IMR-90 (cell line): Measurements from ENCODE around the gene ATP8B4. TPM values are rescaled to one million over a fixed set of nuclear protein-coding genes. Genes with fewer than 3 reads are reported as not detected.

Experiments
- ATAC-seq: fragments of 200-7000 bp; cut with Tn5 transposase; 2 replicates; pipeline ENCODE4 v1.9.1; 2020; ENCODE audit warnings: low read depth, mild to moderate bottlenecking, moderate library complexity
- BruUV-seq: library from RNA; stranded (reverse); fragments of 400-500 nt; replicated peaks from 2 replicates; lab custom pipeline; 2021; lab: Mats Ljungman, UMichigan
- CTCF ChIA-PET: fragments of 300-600 bp; formaldehyde crosslinking; extraction: SDS; loops from one replicate; lab custom pipeline; 2021; ENCODE audit warnings: antibody characterized with exemption; lab: Yijun Ruan, JAX
- POLR2A ChIA-PET: fragments of 300-600 bp; sonication (Branson Sonifier 250); formaldehyde crosslinking; loops from one replicate; lab custom pipeline; 2022; ENCODE audit warnings: antibody characterized with exemption; ENCODE audit not compliant: unreplicated experiment; lab: Charles Lee
- DNase-seq: peaks from one replicate; pipeline ENCODE4 v3.0.0; 2013
- H2AFZ ChIP-seq: replicated peaks from 2 replicates; pipeline ENCODE3; 2013; ENCODE audit warnings: low read length, mild to moderate bottlenecking; ENCODE audit not compliant: poor library complexity
- H2AK5ac ChIP-seq: 2 replicates; pipeline ENCODE4 v1.6.1; 2013; ENCODE audit warnings: low read depth, low read length, inconsistent platforms
- H2AK9ac ChIP-seq: replicated peaks from 2 replicates; pipeline ENCODE3; 2013; ENCODE audit warnings: mild to moderate bottlenecking, low read depth, low read length, moderate library complexity; ENCODE audit not compliant: poor library complexity
- H2BK120ac ChIP-seq: 2 replicates; pipeline ENCODE4 v1.6.1; 2013; ENCODE audit warnings: low read depth, low read length, inconsistent platforms
- H2BK15ac ChIP-seq: 3 replicates; pipeline ENCODE4 v1.6.1; 2013; ENCODE audit warnings: low read depth, low read length, inconsistent platforms
- H2BK20ac ChIP-seq: 2 replicates; pipeline ENCODE4 v1.6.1; 2013; ENCODE audit warnings: low read depth, mild to moderate bottlenecking, inconsistent platforms, low read length, moderate library complexity
- H2BK5ac ChIP-seq: 2 replicates; pipeline ENCODE4 v1.6.1; 2013; ENCODE audit warnings: mild to moderate bottlenecking, low read depth, low read length, inconsistent platforms; ENCODE audit not compliant: poor library complexity, severe bottlenecking
- H3K14ac ChIP-seq: replicated peaks from 2 replicates; pipeline ENCODE4 v1.6.1; 2013; ENCODE audit warnings: low read depth, low read length, inconsistent platforms
- H3K18ac ChIP-seq: 2 replicates; pipeline ENCODE4 v1.6.1; 2013; ENCODE audit warnings: low read depth, low read length, control low read depth
- H3K23ac ChIP-seq: 2 replicates; pipeline ENCODE4 v1.6.1; 2013; ENCODE audit warnings: low read depth, low read length, inconsistent platforms
- H3K27ac ChIP-seq: 2 replicates; pipeline ENCODE4 v1.5.1; 2013; ENCODE audit warnings: mild to moderate bottlenecking, control low read depth, low read length; ENCODE audit not compliant: insufficient read depth
- H3K27me3 ChIP-seq: 2 replicates; pipeline ENCODE4 v1.6.1; 2013; ENCODE audit warnings: low read length; ENCODE audit not compliant: control insufficient read depth, insufficient read depth
- H3K36me3 ChIP-seq: 2 replicates; pipeline ENCODE4 v1.6.1; 2013; ENCODE audit warnings: low read length, mixed read lengths; ENCODE audit not compliant: control insufficient read depth, insufficient read depth
- H3K4ac ChIP-seq: 2 replicates; pipeline ENCODE4 v1.6.1; 2013; ENCODE audit warnings: low read depth, low read length, inconsistent platforms
- H3K4me1 ChIP-seq: 2 replicates; pipeline ENCODE4 v1.6.1; 2013; ENCODE audit warnings: low read length, mixed read lengths; ENCODE audit not compliant: control insufficient read depth, insufficient read depth
- H3K4me2 ChIP-seq: 2 replicates; pipeline ENCODE4 v1.6.1; 2013; ENCODE audit warnings: low read depth, mild to moderate bottlenecking, control low read depth, low read length, moderate library complexity
- H3K4me3 ChIP-seq: 2 replicates; pipeline ENCODE4 v1.5.1; 2013; ENCODE audit warnings: low read depth, mild to moderate bottlenecking, control low read depth, low read length, moderate library complexity; ENCODE audit not compliant: insufficient read depth
- H3K56ac ChIP-seq: 2 replicates; pipeline ENCODE4 v1.6.1; 2013; ENCODE audit warnings: low read length, inconsistent platforms; ENCODE audit not compliant: insufficient read depth; ENCODE audit errors: extremely low read depth
- H3K79me1 ChIP-seq, 2 experiments: 2 replicates each; pipeline ENCODE4 v1.6.1; 2013; ENCODE audit warnings: low read length in 2 of 2, inconsistent platforms in 1 of 2, low read depth in 1 of 2
- H3K9ac ChIP-seq: 2 replicates; pipeline ENCODE4 v1.6.1; 2013; ENCODE audit warnings: low read depth, low read length, control low read depth
- H3K9me1 ChIP-seq: 2 replicates; pipeline ENCODE4 v1.6.1; 2013; ENCODE audit warnings: low read length, inconsistent platforms; ENCODE audit not compliant: insufficient read depth
- H3K9me3 ChIP-seq: 2 replicates; pipeline ENCODE4 v1.6.1; 2013; ENCODE audit warnings: low read length; ENCODE audit not compliant: control insufficient read depth, insufficient read depth
- H4K20me1 ChIP-seq: 2 replicates; pipeline ENCODE4 v1.6.1; 2013; ENCODE audit warnings: low read length, inconsistent platforms; ENCODE audit not compliant: insufficient read depth
- H4K5ac ChIP-seq: 2 replicates; pipeline ENCODE4 v1.6.1; 2013; ENCODE audit warnings: mild to moderate bottlenecking, low read depth, low read length, control low read depth
- H4K8ac ChIP-seq, 2 experiments: 2 replicates each; pipeline ENCODE4 v1.6.1; 2013; ENCODE audit warnings: low read depth in 2 of 2, low read length in 2 of 2, control low read depth in 1 of 2, inconsistent platforms in 1 of 2
- H4K91ac ChIP-seq: 2 replicates; pipeline ENCODE4 v1.6.1; 2013; ENCODE audit warnings: low read depth, low read length, inconsistent platforms; ENCODE audit not compliant: insufficient read depth
- BHLHE40 ChIP-seq: fragments of 150-350 bp; IDR thresholded peaks from 2 replicates; pipeline ENCODE4 v1.6.1; 2016; ENCODE audit warnings: mild to moderate bottlenecking, low read depth, low read length
- CHD1 ChIP-seq: IDR thresholded peaks from 2 replicates; pipeline ENCODE4 v1.6.1; 2012; ENCODE audit warnings: low read depth, low read length, improper control_type of control experiment
- CTCF ChIP-seq: conservative IDR thresholded peaks from 2 replicates; pipeline ENCODE4 v1.5.1; 2012; ENCODE audit warnings: mild to moderate bottlenecking, low read depth, low read length, improper control_type of control experiment
- FOS ChIP-seq: fragments of 150-350 bp; IDR thresholded peaks from 2 replicates; pipeline ENCODE4 v1.6.1; 2016; ENCODE audit warnings: low read depth, low read length
- MAFK ChIP-seq: IDR thresholded peaks from 2 replicates; pipeline ENCODE4 v1.6.1; 2012; ENCODE audit warnings: low read depth, low read length, improper control_type of control experiment
- MAZ ChIP-seq: IDR thresholded peaks from 2 replicates; pipeline ENCODE4 v1.6.1; 2012; ENCODE audit warnings: low read depth, mild to moderate bottlenecking, low read length, improper control_type of control experiment, moderate library complexity, borderline replicate concordance
- MXI1 ChIP-seq: IDR thresholded peaks from 2 replicates; pipeline ENCODE4 v1.6.1; 2012; ENCODE audit warnings: low read depth, mild to moderate bottlenecking, low read length, moderate library complexity, borderline replicate concordance
- NFE2L2 ChIP-seq: fragments of 150-350 bp; IDR thresholded peaks from 2 replicates; pipeline ENCODE4 v1.6.1; 2016; ENCODE audit warnings: low read depth, mild to moderate bottlenecking, low read length
- RCOR1 ChIP-seq: IDR thresholded peaks from 2 replicates; pipeline ENCODE4 v1.6.1; 2012; ENCODE audit warnings: mild to moderate bottlenecking, low read length, improper control_type of control experiment; ENCODE audit not compliant: insufficient replicate concordance
- RFX5 ChIP-seq: IDR thresholded peaks from 2 replicates; pipeline ENCODE4 v1.8.0; 2012; ENCODE audit warnings: low read depth, mild to moderate bottlenecking, low read length, moderate library complexity
- USF2 ChIP-seq: fragments of 150-350 bp; IDR thresholded peaks from 2 replicates; pipeline ENCODE4 v1.6.1; 2017; ENCODE audit warnings: mild to moderate bottlenecking, antibody characterized with exemption, low read length, low read depth
- WGBS, 2 experiments: methylation state at CpG; one replicate each; pipeline versions ENCODE4 v1.1.5 to v1.1.7; 2013; ENCODE audit warnings: missing lambda C conversion rate in 2 of 2; ENCODE audit not compliant: insufficient read length in 1 of 2; ENCODE audit errors: extremely low coverage in 2 of 2; 5-methylcytosine and 5-hydroxymethylcytosine counted together
- dilution Hi-C: fragments of 300-500 bp; cut with HindIII; formaldehyde crosslinking; loops from one replicate; pipeline ENCODE4 v1.14.3; 2018; ENCODE audit warnings: low sequenced_read_pairs; ENCODE audit not compliant: unreplicated experiment
- in situ Hi-C: fragments of 300-500 bp; cut with MboI; formaldehyde crosslinking; loops from 3 replicates; pipeline ENCODE4 v1.14.3; 2019; ENCODE audit warnings: low sequenced_read_pairs, inconsistent platforms, mixed read lengths
- intact Hi-C: fragments of 100-400 bp; cut with micrococcal nuclease; formaldehyde crosslinking; loops from 2 replicates; pipeline ENCODE4 v1.10.0; 2022
- polyA plus RNA-seq, 3 experiments: library from polyadenylated mRNA; depleted of rRNA; stranded (reverse); fragments of >200 nt; gene quantifications; 2 replicates each; pipeline ENCODE4 v1.2.3, GENCODE V29; 2012; ENCODE audit warnings: low replicate concordance in 1 of 3
- total RNA-seq: library from RNA; depleted of rRNA; stranded (reverse); fragments of >200 nt; gene quantifications from 2 replicates; pipeline ENCODE4 v1.2.3, GENCODE V29; 2012

Gene ATP8B4
- total and polyA plus RNA-seq, 2 of the 4 experiments (the other 2 are of a cell fraction) = 0.12 to 0.54 TPM

DNA sequence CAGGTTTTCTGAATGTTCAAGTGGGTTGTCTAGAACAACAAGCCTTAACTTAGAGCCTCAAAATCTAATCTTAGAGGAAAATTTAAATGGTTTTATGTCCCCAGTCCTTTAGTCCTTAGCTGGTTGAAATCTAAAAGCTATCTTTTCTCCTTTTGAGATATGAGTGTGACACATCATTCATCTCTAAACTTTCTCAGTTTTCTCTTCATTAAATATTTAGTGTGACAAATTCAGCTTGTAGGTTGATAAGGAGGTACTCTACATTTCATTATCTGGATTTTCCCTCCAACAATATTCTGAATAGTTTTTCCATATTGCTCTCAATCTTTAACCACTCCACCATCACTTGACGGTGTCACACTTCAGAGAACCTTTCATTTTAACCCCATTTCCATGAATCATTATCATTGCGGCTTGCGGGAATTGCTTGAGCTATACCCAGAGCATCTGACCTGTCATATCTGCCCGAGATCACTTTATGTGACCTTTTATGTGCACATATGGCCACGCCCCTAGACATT is 16.1 kb upstream of the ATP8B4 start:
- no TSS peak for BruUV-seq
- CTCF ChIA-PET = interaction anchor here (0.8 to 1.1 kb wide), 2 partner anchors 10 to 74 kb away, joined by 3 read pairs; no protein-coding TSS in a partner anchor
- peak; percentile 10 for DNase-seq

More for the DNA sequence above, 16.1 kb upstream of the ATP8B4 start:
- dilution Hi-C loops (no loop called here), intact Hi-C loops (loop anchor here (5.0 kb wide), 5 partner anchors 133 to 978 kb away; partner anchors contain the start of genes COPS2, DTWD1 and FAM227B), in situ Hi-C loops (loop anchor here (25.0 kb wide), 1 partner anchor 1423 kb away; no protein-coding TSS in a partner anchor)
- H3K9ac ChIP-seq = no peak overlapping the region
- H4K5ac ChIP-seq = peak overlapping the region; percentile 81; the same call in 1 of the 2 replicates
- no peak for TF ChIP-seq RCOR1
- TF ChIP-seq MXI1 = no peak
- TF ChIP-seq CTCF = no peak
- TF ChIP-seq MAFK = no peak
- TF ChIP-seq BHLHE40 = no peak
- TF ChIP-seq MAZ = no peak
- TF ChIP-seq NFE2L2 = no peak
- no peak for TF ChIP-seq USF2
- TF ChIP-seq FOS = no peak
- no peak for TF ChIP-seq CHD1
- no peak for TF ChIP-seq RFX5
- peak overlapping the region; percentile 33; the same call in 1 of the 2 replicates for H3K27ac ChIP-seq
- no peaks in the 10 kb centered on the region for H3K9me3 ChIP-seq
- H3K56ac ChIP-seq = peak overlapping the region; percentile 19; the same call in 1 of the 2 replicates
- no peak overlapping the region for H3K4me3 ChIP-seq
- 44% methylated on average over 1 of the region's 5 CpGs; no CpG with 5 or more reads in 1 of the 2 experiments for WGBS, 2 experiments
- peak overlapping the region; percentile 69 for H3K18ac ChIP-seq
- peak overlapping the region; percentile 98 for H2BK20ac ChIP-seq
- H4K8ac ChIP-seq = peak overlapping the region; percentile 82
- H2BK120ac ChIP-seq = peak overlapping the region; percentile 99
- no peaks in the 10 kb centered on the region for H4K20me1 ChIP-seq
- H4K91ac ChIP-seq = peak overlapping the region; percentile 99
- H2BK5ac ChIP-seq = peak overlapping the region; percentile 98
- H3K27me3 ChIP-seq = no peaks in the 10 kb centered on the region
- H3K4me2 ChIP-seq = peak overlapping the region; percentile 10; the same call in 1 of the 2 replicates
- peaks cover 7% of the 10 kb centered on the region for H3K9me1 ChIP-seq
- H2BK15ac ChIP-seq = peak overlapping the region; percentile 35; the same call in 2 of the 3 replicates
- H3K23ac ChIP-seq = peak overlapping the region; percentile 1; the same call in 1 of the 2 replicates
- H2AK5ac ChIP-seq = peak overlapping the region; percentile 62
- H3K36me3 ChIP-seq = no peaks in the 10 kb centered on the region
- H2AK9ac ChIP-seq = no peak overlapping the region
- peak overlapping the region; percentile 44 for H3K14ac ChIP-seq
- peaks cover 17% of the 10 kb centered on the region for H3K4me1 ChIP-seq
- H3K4ac ChIP-seq = peak overlapping the region; percentile 61
- no peak for ATAC-seq
- H3K79me1 ChIP-seq = peaks cover 0 to 3% of the 10 kb centered on the region in 2 experiments; a peak in 1 of 4 replicates
- H2AFZ ChIP-seq = no peak overlapping the region
- POLR2A ChIA-PET = no interaction called here
